GM12864 (cell line): ENCODE measurements around the gene GSTP1.

ENCODE experiments used
- DNase-seq: peaks from one replicate; pipeline ENCODE4 v3.0.0-alpha.2; 2011; ENCODE audit warnings: low read depth
- H3K4me3 ChIP-seq: 2 replicates; pipeline ENCODE4 v1.5.1; 2011; ENCODE audit warnings: mild to moderate bottlenecking, low read depth, low read length, control low read depth
- TF ChIP-seq, protein P1 (sequence below): IDR thresholded peaks from 2 replicates; pipeline ENCODE4 v1.5.1; 2011; ENCODE audit warnings: low read depth, mild to moderate bottlenecking, moderate library complexity, low read length, control low read depth, inconsistent platforms; ENCODE audit errors: missing control alignments

GSTP1 gene

DNA sequence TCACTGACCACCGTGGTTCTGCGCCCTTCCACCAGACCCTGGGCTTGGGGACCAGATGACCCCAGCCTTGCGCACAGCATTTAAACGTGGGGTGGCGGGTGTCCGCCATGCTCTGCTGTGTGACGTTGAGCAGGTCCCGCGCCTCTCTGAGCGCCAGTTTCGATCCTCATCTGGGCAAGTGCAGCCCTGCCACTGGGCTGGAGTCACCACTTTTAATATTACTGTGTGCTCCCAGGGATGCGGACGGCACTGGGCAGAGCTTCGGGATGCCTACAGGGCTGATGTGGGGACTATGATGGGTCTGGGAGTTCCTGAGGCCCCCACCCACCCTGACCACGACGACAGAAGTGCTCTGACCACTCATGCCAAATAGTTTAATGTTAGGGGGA lies 47.3 kb downstream of the GSTP1 start:
- TF ChIP-seq, protein P1, sequence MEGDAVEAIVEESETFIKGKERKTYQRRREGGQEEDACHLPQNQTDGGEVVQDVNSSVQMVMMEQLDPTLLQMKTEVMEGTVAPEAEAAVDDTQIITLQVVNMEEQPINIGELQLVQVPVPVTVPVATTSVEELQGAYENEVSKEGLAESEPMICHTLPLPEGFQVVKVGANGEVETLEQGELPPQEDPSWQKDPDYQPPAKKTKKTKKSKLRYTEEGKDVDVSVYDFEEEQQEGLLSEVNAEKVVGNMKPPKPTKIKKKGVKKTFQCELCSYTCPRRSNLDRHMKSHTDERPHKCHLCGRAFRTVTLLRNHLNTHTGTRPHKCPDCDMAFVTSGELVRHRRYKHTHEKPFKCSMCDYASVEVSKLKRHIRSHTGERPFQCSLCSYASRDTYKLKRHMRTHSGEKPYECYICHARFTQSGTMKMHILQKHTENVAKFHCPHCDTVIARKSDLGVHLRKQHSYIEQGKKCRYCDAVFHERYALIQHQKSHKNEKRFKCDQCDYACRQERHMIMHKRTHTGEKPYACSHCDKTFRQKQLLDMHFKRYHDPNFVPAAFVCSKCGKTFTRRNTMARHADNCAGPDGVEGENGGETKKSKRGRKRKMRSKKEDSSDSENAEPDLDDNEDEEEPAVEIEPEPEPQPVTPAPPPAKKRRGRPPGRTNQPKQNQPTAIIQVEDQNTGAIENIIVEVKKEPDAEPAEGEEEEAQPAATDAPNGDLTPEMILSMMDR = no peak
- no peak for DNase-seq
- H3K4me3 ChIP-seq = peak overlapping the region; percentile 76

DNA sequence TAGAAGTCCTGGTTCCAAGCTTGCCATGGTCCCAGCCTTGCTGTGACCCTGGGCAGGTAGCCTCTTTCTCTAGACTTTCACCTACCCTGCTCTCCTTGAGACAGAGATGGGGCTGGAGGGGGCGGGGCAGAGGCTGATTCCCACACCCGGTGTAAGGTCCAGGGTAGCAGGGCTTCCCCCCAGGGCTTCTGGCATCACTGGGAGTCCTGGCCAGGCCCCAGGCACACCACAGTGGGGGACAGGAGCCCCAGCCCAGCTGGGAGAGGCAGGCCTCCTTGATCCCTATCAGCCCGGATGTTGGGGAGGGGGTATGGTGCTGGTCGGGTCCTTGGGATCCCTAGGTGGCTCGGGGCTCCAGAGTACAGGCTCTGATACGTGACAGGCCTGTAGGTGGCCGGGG lies 47.8 kb downstream of the GSTP1 start:
- H3K4me3 ChIP-seq = no peak overlapping the region
- no peak for DNase-seq
- TF ChIP-seq, protein P1 = no peak

DNA sequence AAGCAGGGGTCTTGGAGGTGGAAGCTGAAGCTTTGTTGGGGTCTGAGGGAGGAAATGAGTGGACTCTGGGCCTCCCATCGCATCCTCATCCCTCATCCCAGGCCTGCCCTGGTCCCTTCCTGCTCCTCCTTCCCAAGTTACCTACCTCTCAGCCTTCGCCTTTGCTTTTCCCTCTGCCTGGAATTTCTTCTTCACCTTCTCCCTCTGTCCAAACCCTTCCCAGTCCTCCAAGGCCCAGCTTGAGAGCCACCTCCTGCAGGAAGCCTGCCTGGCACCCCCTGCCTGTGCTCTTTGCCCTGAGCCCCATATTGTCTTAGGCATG lies 48.2 kb downstream of the GSTP1 start:
- no peak for DNase-seq
- TF ChIP-seq, protein P1 = no peak
- no peak overlapping the region for H3K4me3 ChIP-seq

DNA sequence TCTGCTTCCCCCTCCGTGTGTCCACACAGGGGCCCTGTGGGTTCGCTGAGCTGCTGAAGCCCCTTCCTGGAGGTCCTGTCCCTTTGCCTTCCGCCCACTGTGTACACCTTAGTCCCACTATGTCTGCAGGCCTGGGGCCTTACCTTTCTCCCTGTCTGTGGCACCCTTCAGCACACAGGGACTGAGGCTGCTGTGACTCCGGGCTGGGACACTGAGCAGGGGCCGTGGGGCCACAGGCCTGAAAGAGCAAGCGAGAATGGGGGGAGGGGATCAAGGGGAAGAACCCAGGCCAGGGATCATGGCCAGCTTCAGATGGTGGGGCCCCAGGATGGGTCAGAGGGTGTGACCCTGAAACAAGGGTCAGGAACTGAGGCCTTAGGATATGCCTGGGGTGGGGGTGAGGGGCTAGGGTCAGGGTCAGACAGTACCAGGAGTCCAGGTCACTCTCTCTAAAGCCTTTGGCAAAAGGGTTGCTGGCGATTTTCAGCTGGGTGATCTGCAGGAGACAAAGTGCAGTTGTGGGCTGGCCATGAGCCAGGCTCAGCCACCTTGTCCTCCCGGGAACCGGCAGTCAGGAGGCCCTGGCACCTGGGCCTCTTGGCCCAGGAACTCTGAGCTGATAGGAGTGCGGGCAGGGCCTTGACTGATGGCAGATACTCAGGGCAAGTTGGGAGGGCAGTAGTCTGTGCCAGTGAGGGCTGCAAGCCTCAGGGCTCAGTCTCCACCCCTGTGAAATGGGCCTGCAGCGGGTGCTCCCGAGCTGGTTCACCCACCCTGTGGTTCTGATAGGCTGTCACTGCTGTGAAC lies 48.8 kb downstream of the GSTP1 start:
- no peak for DNase-seq
- TF ChIP-seq, protein P1 = no peak
- H3K4me3 ChIP-seq = no peak overlapping the region

DNA sequence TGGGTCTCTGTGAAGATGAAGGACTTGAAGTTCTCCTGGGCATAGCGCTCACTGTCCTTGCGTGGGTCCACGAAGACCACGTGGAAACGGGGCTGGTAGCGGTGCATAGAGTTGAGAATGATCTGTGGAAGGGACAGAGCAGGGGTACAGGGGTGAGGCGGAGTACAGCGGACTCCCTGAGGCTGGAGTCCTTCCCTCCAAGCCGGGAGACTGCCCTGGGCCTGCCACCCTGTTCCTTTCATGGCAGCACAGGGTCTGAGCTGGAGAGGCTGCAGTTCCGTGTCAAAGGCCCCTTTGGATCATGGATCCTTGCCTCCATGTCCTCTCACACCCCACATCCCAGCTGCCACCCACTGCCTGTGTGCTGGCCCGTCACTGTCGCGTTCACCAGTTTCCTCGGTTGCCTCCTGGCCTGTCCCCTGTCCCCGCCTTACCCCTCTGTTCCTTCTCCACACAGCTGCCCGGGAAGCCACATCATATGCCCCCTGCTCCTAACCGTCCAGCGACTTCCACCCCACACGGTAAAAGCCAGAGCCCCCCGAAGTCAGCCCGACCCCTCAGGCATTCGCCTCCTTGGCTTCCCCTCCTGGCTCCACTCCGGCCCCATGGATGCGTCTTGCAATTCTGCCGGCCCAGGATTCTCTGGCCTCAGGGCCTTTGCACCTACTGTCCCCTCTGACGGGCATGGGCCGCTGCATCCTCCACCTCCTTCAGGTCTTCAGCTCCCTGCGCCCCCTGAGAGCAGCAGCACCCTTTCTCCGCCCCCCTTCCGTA lies 49.6 kb downstream of the GSTP1 start:
- TF ChIP-seq, protein P1 = no peak
- DNase-seq = no peak
- no peak overlapping the region for H3K4me3 ChIP-seq

DNA sequence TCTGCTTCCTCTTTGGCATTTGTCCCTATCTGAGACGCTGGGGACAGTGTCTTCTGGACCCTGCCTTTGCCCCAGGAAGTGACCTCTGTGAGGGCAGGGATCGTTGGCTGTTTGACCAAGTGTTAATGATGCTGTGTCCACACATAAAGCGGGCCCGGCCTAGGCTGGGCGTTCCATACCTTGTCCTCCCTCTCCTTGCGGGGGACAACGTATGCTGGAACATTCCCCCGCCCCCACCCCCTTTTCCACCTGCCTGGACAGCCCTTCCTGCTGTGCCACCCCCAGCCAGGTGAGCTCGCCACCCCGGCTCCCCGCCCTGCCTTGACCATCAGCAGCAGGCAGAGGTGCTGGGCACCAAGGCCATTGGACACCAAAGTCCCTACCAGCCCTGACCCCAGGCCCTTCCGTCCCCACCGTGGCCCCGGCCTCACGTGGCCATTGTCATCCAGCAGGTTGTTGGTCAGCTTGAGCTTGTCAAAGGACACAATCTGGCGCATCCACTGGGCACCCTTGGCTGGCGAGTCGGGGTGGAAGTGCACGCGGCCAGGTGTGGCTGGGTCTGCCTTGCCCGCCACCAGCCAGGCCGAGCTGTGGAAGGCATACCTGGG lies 50.2 kb downstream of the GSTP1 start:
- TF ChIP-seq, protein P1 = no peak
- H3K4me3 ChIP-seq = no peak overlapping the region
- DNase-seq = no peak
